IMR-90 (cell line): ENCODE measurements around the gene FLACC1.

Source experiments
- MAZ ChIP-seq: IDR thresholded peaks from 2 replicates; pipeline ENCODE4 v1.6.1; 2012; ENCODE audit warnings: low read depth, mild to moderate bottlenecking, low read length, improper control_type of control experiment, moderate library complexity, borderline replicate concordance
- POLR2A ChIP-seq: IDR thresholded peaks from 2 replicates; pipeline ENCODE4 v1.6.1; 2012; ENCODE audit warnings: mild to moderate bottlenecking, low read depth, low read length
- TF ChIP-seq, protein P1 (sequence below): conservative IDR thresholded peaks from 2 replicates; pipeline ENCODE4 v1.5.1; 2012; ENCODE audit warnings: mild to moderate bottlenecking, low read depth, low read length, improper control_type of control experiment
- TF ChIP-seq, protein P2 (sequence below): fragments of 150-350 bp; IDR thresholded peaks from 2 replicates; pipeline ENCODE4 v1.6.1; 2016; ENCODE audit warnings: low read depth, mild to moderate bottlenecking, low read length, moderate library complexity, borderline replicate concordance

DNA sequence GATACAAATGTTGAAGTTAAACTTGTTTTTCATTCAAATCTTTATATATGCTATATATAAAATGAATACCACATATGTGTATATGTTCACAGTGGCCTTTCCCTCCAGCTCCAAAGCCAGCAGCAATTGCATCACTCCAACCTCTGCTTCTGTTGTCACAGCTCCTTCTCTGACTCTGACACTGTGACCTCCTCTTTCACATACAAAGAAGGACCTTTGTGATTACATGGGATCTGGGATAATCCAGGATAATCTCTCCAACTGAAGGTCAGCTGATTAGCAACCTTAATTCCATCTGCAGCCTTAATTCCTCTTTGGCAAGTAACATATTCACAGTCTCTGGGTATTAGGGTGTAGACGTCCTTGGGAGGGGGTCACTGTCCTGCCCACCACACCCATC is 8.4 kb downstream of the FLACC1 start:
- no peak for TF ChIP-seq POLR2A
- no peak for TF ChIP-seq MAZ
- TF ChIP-seq, protein P1, sequence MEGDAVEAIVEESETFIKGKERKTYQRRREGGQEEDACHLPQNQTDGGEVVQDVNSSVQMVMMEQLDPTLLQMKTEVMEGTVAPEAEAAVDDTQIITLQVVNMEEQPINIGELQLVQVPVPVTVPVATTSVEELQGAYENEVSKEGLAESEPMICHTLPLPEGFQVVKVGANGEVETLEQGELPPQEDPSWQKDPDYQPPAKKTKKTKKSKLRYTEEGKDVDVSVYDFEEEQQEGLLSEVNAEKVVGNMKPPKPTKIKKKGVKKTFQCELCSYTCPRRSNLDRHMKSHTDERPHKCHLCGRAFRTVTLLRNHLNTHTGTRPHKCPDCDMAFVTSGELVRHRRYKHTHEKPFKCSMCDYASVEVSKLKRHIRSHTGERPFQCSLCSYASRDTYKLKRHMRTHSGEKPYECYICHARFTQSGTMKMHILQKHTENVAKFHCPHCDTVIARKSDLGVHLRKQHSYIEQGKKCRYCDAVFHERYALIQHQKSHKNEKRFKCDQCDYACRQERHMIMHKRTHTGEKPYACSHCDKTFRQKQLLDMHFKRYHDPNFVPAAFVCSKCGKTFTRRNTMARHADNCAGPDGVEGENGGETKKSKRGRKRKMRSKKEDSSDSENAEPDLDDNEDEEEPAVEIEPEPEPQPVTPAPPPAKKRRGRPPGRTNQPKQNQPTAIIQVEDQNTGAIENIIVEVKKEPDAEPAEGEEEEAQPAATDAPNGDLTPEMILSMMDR: no peak
- TF ChIP-seq, protein P2, sequence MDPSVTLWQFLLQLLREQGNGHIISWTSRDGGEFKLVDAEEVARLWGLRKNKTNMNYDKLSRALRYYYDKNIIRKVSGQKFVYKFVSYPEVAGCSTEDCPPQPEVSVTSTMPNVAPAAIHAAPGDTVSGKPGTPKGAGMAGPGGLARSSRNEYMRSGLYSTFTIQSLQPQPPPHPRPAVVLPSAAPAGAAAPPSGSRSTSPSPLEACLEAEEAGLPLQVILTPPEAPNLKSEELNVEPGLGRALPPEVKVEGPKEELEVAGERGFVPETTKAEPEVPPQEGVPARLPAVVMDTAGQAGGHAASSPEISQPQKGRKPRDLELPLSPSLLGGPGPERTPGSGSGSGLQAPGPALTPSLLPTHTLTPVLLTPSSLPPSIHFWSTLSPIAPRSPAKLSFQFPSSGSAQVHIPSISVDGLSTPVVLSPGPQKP: no peak
